HL-60 (cell line): ENCODE data around the gene PTH2.

Experiments
- CTCF ChIP-seq: IDR thresholded peaks from one replicate; pipeline ENCODE4 v1.5.1; 2011; ENCODE audit warnings: low read length, control low read depth, inconsistent platforms; ENCODE audit not compliant: insufficient read depth
- GABPA ChIP-seq: IDR thresholded peaks from 2 replicates; pipeline ENCODE4 v1.6.1; 2012; ENCODE audit warnings: low read depth
- POLR2AphosphoS5 ChIP-seq: IDR thresholded peaks from 2 replicates; pipeline ENCODE4 v1.6.1; 2012; ENCODE audit warnings: low read depth
- REST ChIP-seq: IDR thresholded peaks from 2 replicates; pipeline ENCODE4 v1.6.1; 2012; ENCODE audit warnings: low read depth; ENCODE audit not compliant: insufficient replicate concordance

GRCh38 chr19:49393881-49394280 lies 29.4 kb downstream of the PTH2 start:
- TF ChIP-seq CTCF, result no peak
- TF ChIP-seq POLR2AphosphoS5, result no peak
- TF ChIP-seq REST, result no peak
- TF ChIP-seq GABPA, result no peak
